Activated CD8-positive, alpha-beta memory T cell treated with anti-CD3 and anti-CD28 coated beads, Interleukin-2, amount 10 ng/mL, durations not matched to agents 7 days and 5 days (primary cell): Measurements from ENCODE around the gene PPP1R12B. TPM values are rescaled to one million over a fixed set of nuclear protein-coding genes. Genes with fewer than 3 reads are reported as not detected.
"Not testable (repeated sequence)": the region's sequence is repeated elsewhere in the genome, so short reads cannot be mapped to it uniquely, and the experiment has no call there.

Source experiments
- ATAC-seq: fragments of 150-1000 bp; cut with Tn5 transposase; one replicate; pipeline ENCODE4 v1.10.0; 2021; ENCODE audit warnings: moderate library complexity
- CTCF ChIA-PET: fragments of 350-600 bp; sonication (Branson Sonifier 250); formaldehyde crosslinking; loops from one replicate; lab custom pipeline; 2021; ENCODE audit warnings: antibody characterized with exemption; lab: Charles Lee
- DNase-seq: peaks from one replicate; pipeline ENCODE4 v3.0.0-alpha.2; 2020
- H3K27ac Mint-ChIP-seq: one replicate; pipeline ENCODE4 v1.8.0; 2021; ENCODE audit warnings: mild to moderate bottlenecking, mixed read lengths
- H3K27me3 Mint-ChIP-seq: one replicate; pipeline ENCODE4 v1.8.0; 2021; ENCODE audit warnings: mixed read lengths
- H3K36me3 Mint-ChIP-seq: one replicate; pipeline ENCODE4 v1.8.0; 2021; ENCODE audit warnings: mild to moderate bottlenecking, mixed read lengths
- H3K4me1 Mint-ChIP-seq: one replicate; pipeline ENCODE4 v1.8.0; 2021; ENCODE audit warnings: mixed read lengths
- H3K4me3 Mint-ChIP-seq: one replicate; pipeline ENCODE4 v1.8.0; 2021; ENCODE audit warnings: mild to moderate bottlenecking, moderate library complexity, mixed read lengths
- H3K9me3 Mint-ChIP-seq: one replicate; pipeline ENCODE4 v1.8.0; 2022; ENCODE audit warnings: low read depth, mixed read lengths
- total RNA-seq, 2 experiments: library from RNA; stranded (reverse); gene quantifications; one replicate each; pipeline ENCODE4 v1.2.3, GENCODE V29; 2021

Gene PPP1R12B
- total RNA-seq, 2 experiments from 2014 or later = 20.3 to 34.2 TPM

- H3K4me1 Mint-ChIP-seq, H3K9me3 Mint-ChIP-seq, H3K27ac Mint-ChIP-seq, DNase-seq, ATAC-seq, CTCF ChIA-PET, H3K4me3 Mint-ChIP-seq, H3K27me3 Mint-ChIP-seq: not testable (repeated sequence)
- H3K36me3 Mint-ChIP-seq = peaks cover 14% of the 10 kb centered on the region
These were observed 103.1 kb downstream of the PPP1R12B start for GRCh38 chr1:202451641-202452040.

DNA sequence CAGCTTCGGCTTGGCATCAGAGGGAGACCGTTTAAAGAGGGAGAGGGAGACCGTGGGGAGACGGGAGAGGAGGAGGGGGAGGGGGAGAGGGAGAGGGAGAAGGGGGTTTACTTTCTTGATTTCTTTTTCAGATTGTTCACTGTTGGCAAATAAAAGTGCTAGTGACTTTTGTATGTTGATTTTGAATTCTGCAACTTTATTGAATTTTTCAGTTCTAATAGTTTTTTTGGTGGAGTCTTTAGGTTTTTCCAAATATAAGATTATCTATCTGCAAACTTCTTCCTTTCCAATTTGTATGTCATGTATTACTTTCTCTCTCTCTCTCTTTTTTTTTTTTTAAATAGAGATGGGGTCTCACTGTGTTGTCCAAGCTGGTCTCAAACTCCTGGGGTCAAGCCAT lies 104.0 kb downstream of the PPP1R12B start:
- no peaks in the 10 kb centered on the region for H3K9me3 Mint-ChIP-seq
- DNase-seq (no peak), ATAC-seq (no peak)
- H3K36me3 Mint-ChIP-seq = peaks cover 14% of the 10 kb centered on the region
- no peaks in the 10 kb centered on the region for H3K27me3 Mint-ChIP-seq
- CTCF ChIA-PET = no interaction called here
- H3K27ac Mint-ChIP-seq = no peak overlapping the region
- H3K4me3 Mint-ChIP-seq = no peak overlapping the region
- peaks cover 9% of the 10 kb centered on the region for H3K4me1 Mint-ChIP-seq

GRCh38 chr1:202456372-202457169 lies 108.1 kb downstream of the PPP1R12B start:
- H3K36me3 Mint-ChIP-seq, CTCF ChIA-PET, H3K27me3 Mint-ChIP-seq, H3K27ac Mint-ChIP-seq, ATAC-seq, DNase-seq, H3K4me3 Mint-ChIP-seq, H3K9me3 Mint-ChIP-seq, H3K4me1 Mint-ChIP-seq: not testable (repeated sequence)

DNA sequence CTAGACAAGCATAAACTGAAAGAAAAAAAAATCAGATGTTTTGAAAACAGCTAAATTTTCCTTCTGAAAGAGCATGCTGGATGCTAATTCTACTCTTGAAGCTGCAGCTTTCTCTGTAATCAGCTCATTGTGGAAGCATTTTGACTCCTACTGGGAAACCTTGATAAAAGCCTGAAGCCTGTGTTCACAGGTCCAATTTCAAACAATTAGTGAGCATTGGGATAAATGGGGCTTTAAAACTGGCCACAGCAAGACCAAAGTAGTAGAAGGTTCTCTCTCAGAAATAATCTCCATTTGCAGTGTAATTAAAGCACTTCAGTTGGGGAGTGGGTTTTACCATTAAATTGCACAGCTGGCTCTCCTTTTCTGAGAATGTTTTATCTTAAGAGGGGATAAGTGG lies 110.2 kb downstream of the PPP1R12B start:
- H3K27me3 Mint-ChIP-seq, H3K9me3 Mint-ChIP-seq, H3K27ac Mint-ChIP-seq, H3K36me3 Mint-ChIP-seq, H3K4me1 Mint-ChIP-seq, ATAC-seq, CTCF ChIA-PET, DNase-seq, H3K4me3 Mint-ChIP-seq: not testable (repeated sequence)

DNA sequence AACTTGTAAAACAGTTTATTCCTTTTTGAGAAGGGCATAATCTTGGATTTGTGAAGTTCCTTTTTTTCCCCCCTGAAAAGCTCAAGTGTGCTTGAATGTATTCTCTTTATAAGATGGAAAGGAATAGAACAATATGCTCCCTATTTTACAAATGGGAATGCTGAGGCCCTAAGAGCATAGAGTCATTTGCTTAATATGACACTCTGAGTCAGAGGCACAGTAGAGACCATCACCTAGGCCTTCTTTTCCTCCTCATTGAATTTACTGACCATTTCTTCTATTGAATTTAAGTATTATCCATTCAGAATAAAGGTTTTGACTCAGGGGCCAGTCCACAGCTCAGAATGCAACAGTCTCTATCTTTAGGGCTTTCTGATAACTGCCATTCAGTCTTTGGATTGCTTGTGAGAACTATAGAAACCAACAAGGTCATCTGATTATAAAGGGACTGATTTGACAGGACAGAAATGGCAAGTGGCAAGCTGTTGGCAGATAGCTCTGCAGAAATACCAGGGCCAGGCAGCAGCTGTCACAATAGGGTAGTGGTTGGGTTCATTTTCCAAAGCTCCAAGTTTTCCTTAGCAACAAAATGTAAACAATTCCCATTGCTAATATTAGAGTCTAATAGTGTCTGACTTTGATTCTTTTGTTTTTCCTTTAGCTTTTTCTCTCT lies 111.1 kb downstream of the PPP1R12B start:
- not testable (repeated sequence) for ATAC-seq, H3K27ac Mint-ChIP-seq, H3K4me3 Mint-ChIP-seq, DNase-seq, H3K4me1 Mint-ChIP-seq, H3K36me3 Mint-ChIP-seq, H3K9me3 Mint-ChIP-seq, H3K27me3 Mint-ChIP-seq
- CTCF ChIA-PET = interaction anchor here (1.7 to 1.8 kb wide), 2 partner anchors 114 to 260 kb away, joined by 4 to 5 read pairs; no protein-coding TSS in a partner anchor

- H3K36me3 Mint-ChIP-seq, H3K4me1 Mint-ChIP-seq, H3K27ac Mint-ChIP-seq, ATAC-seq, DNase-seq, H3K27me3 Mint-ChIP-seq, H3K9me3 Mint-ChIP-seq, H3K4me3 Mint-ChIP-seq: not testable (repeated sequence)
- CTCF ChIA-PET = interaction anchor here (1.7 to 1.8 kb wide), 2 partner anchors 114 to 260 kb away, joined by 4 to 5 read pairs; no protein-coding TSS in a partner anchor
These were observed 111.6 kb downstream of the PPP1R12B start for GRCh38 chr1:202460143-202460495.

DNA sequence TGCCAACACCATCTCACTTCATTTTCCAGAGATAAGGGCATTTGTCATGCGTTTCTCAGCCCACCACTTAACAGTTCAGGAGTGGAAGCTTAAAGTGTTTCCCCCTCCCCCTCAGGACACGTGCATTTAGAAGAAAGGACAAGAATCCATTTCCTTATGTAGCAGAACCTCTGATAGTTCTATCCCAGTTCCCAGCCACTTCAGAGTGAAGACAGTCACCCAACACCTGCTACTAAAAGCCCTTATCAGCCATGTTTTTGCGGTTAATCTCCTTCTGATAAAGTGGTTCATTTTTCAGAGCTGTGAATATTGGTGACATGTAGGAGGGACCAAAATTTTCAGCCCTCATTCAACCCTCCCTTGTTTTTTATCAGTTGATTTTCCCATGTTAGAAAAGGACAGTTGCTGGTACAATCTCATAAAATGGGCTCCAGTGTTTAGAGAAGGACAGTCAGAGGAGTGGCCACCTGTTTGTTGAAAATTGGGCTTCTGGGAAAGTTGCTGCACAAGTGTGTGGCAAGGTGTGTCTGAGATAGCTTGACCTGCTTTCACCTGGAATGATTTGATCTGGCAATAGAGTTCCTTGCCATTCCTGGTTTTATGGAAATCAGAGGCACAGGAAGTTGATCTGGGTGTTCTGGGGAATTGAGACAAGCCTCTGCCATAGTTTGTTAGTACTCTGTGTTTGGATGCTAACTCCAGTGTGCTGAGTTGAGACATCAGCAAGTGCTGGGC lies 114.0 kb downstream of the PPP1R12B start:
- Mint-ChIP-seq H3K27me3 (no peaks in the 10 kb centered on the region), H3K9me3 (no peaks in the 10 kb centered on the region), H3K4me1 (no peaks in the 10 kb centered on the region), H3K36me3 (no peaks in the 10 kb centered on the region), H3K27ac (no peak overlapping the region), H3K4me3 (no peak overlapping the region)
- DNase-seq (no peak), ATAC-seq (no peak)
- CTCF ChIA-PET = interaction anchor here (1.6 kb wide), 1 partner anchor 109 kb away, joined by 7 read pairs; no protein-coding TSS in a partner anchor

- H3K27me3 Mint-ChIP-seq, H3K4me1 Mint-ChIP-seq, ATAC-seq, DNase-seq, H3K27ac Mint-ChIP-seq, H3K4me3 Mint-ChIP-seq, H3K9me3 Mint-ChIP-seq, H3K36me3 Mint-ChIP-seq: not testable (repeated sequence)
- CTCF ChIA-PET = interaction anchor here (0.8 to 2.0 kb wide), 6 partner anchors 11 to 255 kb away, joined by 3 to 4 read pairs (median 4); no protein-coding TSS in a partner anchor
These were observed 115.7 kb downstream of the PPP1R12B start for GRCh38 chr1:202464153-202464742.

GRCh38 chr1:202465644-202466270 lies 117.3 kb downstream of the PPP1R12B start:
- H3K9me3 Mint-ChIP-seq, DNase-seq, ATAC-seq, H3K36me3 Mint-ChIP-seq, H3K4me1 Mint-ChIP-seq, H3K27me3 Mint-ChIP-seq, H3K4me3 Mint-ChIP-seq, H3K27ac Mint-ChIP-seq: not testable (repeated sequence)
- CTCF ChIA-PET = interaction anchor here (0.7 kb wide), 1 partner anchor 252 kb away, joined by 3 read pairs; no protein-coding TSS in a partner anchor

DNA sequence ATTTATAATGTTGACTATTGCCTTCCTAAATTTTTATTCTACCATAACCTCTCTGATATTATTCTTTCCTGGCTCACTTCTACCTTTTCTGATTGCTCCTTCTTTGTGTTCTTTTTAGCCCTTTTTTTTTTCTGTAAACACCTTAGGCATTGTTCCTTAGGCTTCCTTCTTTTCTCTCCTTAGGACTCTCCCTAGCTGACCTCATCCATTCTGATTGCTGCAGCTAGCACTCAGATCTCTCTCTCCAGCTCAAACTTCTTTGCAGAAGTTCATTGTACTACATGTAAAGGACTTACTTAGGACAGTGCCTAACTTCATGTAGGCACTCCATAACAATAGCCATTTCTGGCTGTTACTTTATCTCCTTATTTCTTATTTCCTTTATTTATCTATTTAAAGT lies 117.8 kb downstream of the PPP1R12B start:
- H3K36me3 Mint-ChIP-seq, ATAC-seq, H3K27me3 Mint-ChIP-seq, H3K4me3 Mint-ChIP-seq, H3K4me1 Mint-ChIP-seq, H3K9me3 Mint-ChIP-seq, H3K27ac Mint-ChIP-seq, DNase-seq, CTCF ChIA-PET: not testable (repeated sequence)

DNA sequence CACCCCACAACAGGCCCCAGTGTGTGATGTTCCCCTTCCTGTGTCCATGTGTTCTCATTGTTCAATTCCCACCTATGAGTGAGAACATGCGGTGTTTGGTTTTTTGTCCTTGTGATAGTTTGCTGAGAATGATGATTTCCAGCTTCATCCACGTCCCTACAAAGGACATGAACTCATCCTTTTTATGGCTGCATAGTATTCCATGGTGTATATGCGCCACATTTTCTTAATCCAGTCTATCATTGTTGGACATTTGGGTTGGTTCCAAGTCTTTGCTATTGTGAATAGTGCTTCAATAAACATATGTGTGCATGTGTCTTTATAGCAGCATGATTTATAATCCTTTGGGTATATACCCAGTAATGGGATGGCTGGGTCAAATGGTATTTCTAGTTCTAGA lies 118.9 kb downstream of the PPP1R12B start:
- H3K4me1 Mint-ChIP-seq, H3K27me3 Mint-ChIP-seq, ATAC-seq, H3K27ac Mint-ChIP-seq, DNase-seq, H3K9me3 Mint-ChIP-seq, CTCF ChIA-PET, H3K36me3 Mint-ChIP-seq, H3K4me3 Mint-ChIP-seq: not testable (repeated sequence)

DNA sequence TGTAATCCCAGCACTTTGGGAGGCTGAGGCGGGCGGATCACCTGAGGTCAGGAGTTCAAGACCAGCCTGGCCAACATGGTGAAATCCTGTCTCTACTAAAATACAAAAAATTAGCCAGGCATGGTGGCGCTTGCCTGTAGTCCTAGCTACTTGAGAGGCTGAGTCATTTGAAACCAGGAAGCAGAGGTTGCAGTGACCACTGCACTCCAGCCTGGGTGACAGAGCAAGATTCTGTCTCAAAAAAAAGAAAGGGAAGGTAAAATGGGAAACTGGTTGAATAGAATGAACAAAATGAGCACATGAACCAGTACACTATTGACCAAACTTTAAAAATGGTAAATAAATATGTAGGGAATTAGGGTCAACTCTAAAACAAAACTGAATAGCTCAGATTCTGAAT lies 120.2 kb downstream of the PPP1R12B start:
- DNase-seq, CTCF ChIA-PET, H3K27me3 Mint-ChIP-seq, H3K4me1 Mint-ChIP-seq, H3K27ac Mint-ChIP-seq, H3K9me3 Mint-ChIP-seq, H3K36me3 Mint-ChIP-seq, ATAC-seq, H3K4me3 Mint-ChIP-seq: not testable (repeated sequence)

DNA sequence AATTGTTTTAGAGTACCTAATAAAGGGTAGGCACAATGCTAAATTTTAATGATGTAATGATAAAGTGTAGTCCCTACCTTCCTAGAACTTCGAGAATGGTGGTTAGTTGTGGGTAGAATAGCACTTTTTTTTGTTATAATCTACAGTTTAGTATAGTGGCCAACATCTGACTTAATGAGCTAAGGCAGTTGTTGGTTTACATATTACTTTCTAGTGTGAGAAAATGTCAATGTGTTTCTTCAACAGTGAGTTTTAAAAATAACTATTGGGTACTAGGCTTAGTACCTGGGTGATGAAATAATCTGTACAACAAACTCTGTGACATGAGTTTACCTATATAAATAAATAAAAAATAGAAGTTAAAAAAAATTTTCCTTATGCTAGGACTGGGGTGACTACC lies 120.6 kb downstream of the PPP1R12B start:
- H3K27ac Mint-ChIP-seq, H3K27me3 Mint-ChIP-seq, H3K36me3 Mint-ChIP-seq, DNase-seq, H3K4me1 Mint-ChIP-seq, H3K4me3 Mint-ChIP-seq, CTCF ChIA-PET, ATAC-seq, H3K9me3 Mint-ChIP-seq: not testable (repeated sequence)
